GM12873 (cell line): ENCODE results near the gene LMNTD2.

Experiments
- TF ChIP-seq, protein P1 (sequence below): IDR thresholded peaks from 2 replicates; pipeline ENCODE4 v1.5.1; 2012; ENCODE audit warnings: low read depth, mild to moderate bottlenecking, moderate library complexity, low read length, control low read depth; ENCODE audit not compliant: insufficient read depth; ENCODE audit errors: missing control alignments

Gene LMNTD2

DNA sequence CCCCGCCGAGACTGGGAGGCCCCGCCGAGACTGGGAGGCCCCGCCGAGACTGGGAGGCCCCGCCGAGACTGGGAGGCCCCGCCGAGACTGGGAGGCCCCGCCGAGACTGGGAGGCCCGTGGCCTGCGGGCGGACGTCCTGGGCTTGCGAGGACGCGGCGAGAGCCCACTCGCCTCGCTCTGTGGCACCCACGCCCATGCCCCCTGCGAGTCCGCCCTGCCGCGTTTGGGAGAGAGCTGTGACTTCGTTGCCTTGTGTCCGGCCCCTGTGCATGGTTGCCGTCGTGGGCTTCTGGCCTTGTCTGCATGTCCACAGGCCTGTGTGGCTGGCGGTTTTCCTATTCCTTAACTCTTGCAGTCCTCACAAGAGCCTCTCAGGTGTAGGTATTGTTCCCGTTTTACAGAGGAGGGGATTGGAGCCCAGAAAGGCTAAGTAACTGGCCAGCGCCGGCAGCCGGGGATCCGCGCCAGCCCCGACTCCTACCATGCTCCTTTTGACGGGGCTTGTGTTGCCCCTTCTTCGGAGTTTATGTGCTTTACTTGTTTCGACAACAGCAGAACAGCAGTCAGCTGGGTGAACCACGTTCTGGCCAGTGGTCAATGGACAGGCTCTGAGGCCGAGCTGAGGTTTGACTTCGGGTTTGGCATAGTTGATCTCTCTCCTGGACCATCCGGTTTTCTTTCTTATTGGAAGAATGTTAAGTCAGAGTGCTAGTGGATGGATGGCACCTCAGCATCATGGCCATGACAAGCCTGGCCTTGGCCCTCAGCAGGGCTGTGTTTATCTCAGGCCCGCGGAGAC lies 16.5 kb upstream of the LMNTD2 start:
- TF ChIP-seq, protein P1, sequence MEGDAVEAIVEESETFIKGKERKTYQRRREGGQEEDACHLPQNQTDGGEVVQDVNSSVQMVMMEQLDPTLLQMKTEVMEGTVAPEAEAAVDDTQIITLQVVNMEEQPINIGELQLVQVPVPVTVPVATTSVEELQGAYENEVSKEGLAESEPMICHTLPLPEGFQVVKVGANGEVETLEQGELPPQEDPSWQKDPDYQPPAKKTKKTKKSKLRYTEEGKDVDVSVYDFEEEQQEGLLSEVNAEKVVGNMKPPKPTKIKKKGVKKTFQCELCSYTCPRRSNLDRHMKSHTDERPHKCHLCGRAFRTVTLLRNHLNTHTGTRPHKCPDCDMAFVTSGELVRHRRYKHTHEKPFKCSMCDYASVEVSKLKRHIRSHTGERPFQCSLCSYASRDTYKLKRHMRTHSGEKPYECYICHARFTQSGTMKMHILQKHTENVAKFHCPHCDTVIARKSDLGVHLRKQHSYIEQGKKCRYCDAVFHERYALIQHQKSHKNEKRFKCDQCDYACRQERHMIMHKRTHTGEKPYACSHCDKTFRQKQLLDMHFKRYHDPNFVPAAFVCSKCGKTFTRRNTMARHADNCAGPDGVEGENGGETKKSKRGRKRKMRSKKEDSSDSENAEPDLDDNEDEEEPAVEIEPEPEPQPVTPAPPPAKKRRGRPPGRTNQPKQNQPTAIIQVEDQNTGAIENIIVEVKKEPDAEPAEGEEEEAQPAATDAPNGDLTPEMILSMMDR = no peak

DNA sequence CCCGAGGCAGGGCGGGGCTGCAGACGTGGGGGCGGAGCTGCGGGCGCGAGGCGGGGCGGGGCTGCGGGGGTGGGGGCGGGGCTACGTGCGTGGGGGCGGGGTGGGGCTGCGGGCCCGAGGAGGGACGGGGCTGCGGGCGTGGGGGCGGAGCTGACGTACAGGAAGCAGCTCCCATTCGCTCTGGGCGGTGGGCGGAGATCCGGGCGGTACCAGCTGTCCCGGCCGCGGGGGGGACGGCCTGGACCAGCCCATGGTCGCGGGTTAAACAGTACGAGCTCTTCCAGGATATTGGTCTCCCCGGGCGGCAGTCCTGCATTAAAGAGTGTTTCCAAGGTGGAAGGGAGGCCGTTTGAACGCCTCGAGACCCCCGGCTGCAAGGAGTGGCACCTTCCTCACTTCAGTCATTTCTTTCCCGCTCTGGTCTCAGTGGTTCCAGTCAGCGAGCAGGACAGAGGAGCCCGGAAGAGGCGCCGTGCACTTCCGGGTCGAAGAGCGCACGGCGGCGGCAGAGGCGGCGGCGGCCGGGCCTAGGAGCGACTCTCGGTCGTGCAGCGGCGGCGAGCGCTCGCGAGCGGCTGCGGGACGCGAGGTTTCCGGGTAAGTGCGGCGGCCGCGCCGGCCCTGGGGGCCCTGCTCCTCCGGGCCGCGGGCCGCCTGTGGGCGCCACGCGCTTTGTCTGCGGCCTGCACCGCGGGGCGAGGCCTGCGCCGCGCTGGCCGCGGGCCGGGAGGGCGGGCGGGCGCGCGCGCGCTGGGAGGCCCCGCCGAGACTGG lies 15.6 kb upstream of the LMNTD2 start, which contains the start of gene PHRF1:
Gene PHRF1, plus strand, starts transcription at position 475 of the 773 bp plus-strand sequence. CDS start 5,043 bp downstream, outside the sequence.
- TF ChIP-seq, protein P1 = no peak

DNA sequence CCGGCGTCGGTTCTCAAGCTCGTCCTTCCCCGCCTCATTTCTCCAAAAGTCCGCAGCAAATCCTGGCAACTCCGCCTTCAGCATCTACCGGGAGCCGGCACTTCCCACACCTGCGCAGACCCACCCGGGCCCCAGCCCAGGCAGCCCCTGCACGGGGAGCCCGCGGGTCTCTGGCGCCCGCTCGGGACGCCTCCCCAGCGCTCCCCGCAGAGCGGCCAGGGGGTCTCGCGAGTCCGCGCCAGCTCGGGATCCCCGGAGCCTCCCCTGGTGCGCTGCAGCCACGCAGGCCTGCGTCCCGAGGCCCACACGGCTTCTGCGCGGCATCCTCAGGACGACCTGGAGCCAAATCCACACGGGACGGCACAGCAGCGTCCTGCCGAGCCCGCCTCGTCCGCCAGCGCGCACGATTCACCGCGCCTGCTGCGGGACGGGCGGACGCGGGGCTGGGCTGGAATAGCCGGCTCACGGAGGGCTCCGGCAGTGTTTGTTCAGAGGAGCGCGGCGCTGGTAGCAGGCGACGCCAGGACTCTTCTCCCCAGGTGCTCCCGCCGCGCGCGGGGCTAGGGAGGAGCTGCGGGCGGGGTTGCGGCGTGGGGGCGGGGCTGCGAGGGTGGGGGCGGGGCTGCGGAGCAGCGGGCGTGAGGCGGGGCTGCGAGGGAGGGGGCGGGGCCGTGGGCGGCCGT lies 14.9 kb upstream of the LMNTD2 start:
- TF ChIP-seq, protein P1 = no peak

DNA sequence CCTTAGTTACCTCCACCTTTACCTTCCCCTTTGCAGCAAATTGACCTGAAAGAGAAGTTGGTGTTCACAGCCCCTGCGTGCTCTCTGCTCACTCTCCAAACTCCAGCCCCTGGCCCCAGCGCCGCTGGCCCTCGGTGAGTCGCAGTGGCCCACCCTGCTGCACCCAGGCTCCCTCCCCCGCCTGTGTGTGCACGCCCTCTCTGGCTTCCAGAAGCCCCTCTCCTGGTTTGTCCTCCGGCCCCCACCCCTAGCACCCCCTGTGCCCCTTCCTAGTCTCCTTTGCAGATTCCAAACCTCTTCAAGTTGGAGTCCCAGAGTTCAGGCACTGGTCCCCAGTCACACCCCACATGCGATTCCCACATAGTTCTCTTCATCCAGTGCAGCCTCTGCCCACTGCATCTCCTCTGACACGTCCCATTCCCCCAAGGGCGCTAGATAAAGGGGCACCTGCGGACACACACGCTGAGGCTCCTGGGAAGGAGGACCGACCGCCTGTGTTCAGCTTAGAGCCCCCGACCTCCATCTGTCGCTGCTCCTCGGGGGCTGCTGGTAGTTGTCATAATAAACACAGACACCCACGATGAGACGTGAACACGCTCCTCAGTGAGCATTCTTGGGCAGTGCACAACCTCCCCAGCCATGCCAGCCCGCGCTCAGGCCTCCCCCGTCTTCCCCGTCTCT lies 14.2 kb upstream of the LMNTD2 start:
- TF ChIP-seq, protein P1 = no peak

DNA sequence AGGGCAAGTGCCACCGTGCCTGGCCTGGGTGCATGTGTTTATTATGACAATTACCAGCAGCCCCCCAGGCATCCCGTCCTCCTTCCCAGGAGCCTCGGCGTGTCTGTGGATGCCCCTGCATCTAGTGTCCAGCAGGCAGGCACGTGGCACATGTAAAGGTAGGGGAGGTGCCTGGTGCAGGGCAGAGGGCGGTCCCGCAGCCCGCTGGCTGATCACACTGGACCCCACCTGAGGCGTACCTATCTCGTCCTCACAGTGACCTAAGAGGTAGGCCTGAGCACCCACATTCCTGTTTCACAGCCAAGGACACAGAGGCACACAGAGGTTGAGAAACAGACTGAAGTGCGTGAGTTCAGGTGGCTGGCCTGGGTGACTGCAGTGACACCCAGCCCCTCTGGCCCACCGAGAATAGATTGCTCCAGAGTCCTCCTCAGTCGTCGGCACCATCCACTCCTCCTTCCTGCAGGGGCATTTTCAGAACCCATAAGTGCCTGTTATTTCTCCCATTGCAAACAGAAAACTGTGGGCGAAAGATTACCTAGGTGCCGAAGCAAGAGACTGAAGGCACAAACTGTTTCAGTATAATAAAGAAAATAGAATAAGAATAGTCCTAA lies 12.7 kb upstream of the LMNTD2 start:
- TF ChIP-seq, protein P1 = no peak

GRCh38 chr11:571802-572185 lies 11.3 kb upstream of the LMNTD2 start:
- TF ChIP-seq, protein P1 = no peak
